GM23338 (cell line): Measurements from ENCODE around the gene OR5C1. TPM values are rescaled to one million over a fixed set of nuclear protein-coding genes. Genes with fewer than 3 reads are reported as not detected.

Source experiments
- ATAC-seq: fragments of 200-7000 bp; cut with Tn5 transposase; 3 replicates; pipeline ENCODE4 v1.9.1; 2020
- DNase-seq: peaks from one replicate; pipeline ENCODE4 v3.0.0-alpha.2; 2015; ENCODE audit warnings: low spot score
- H2AFZ ChIP-seq: fragments of 200-600 bp; sonication (generic); 2 replicates; pipeline ENCODE4 v1.8.0; 2016; ENCODE audit warnings: antibody characterized with exemption, mild to moderate bottlenecking, moderate library complexity
- H3F3A ChIP-seq: fragments of 200-600 bp; sonication (generic); replicated peaks from 2 replicates; pipeline ENCODE4 v1.8.0; 2017; ENCODE audit warnings: antibody characterized with exemption, mixed run types, low read depth
- H3K27ac ChIP-seq: fragments of 200-600 bp; sonication (generic); 2 replicates; pipeline ENCODE4 v1.6.1; 2016; ENCODE audit warnings: low read depth
- H3K27me3 ChIP-seq: fragments of 200-600 bp; sonication (generic); 2 replicates; pipeline ENCODE4 v1.8.0; 2016; ENCODE audit warnings: mild to moderate bottlenecking, mixed run types, moderate library complexity; ENCODE audit not compliant: insufficient read depth
- H3K36me3 ChIP-seq: fragments of 200-600 bp; sonication (generic); 2 replicates; pipeline ENCODE4 v1.8.0; 2016; ENCODE audit warnings: mild to moderate bottlenecking; ENCODE audit not compliant: insufficient read depth
- H3K4me1 ChIP-seq: fragments of 200-600 bp; sonication (generic); 2 replicates; pipeline ENCODE4 v1.8.0; 2016; ENCODE audit warnings: mild to moderate bottlenecking, moderate library complexity; ENCODE audit not compliant: insufficient read depth
- H3K4me2 ChIP-seq: fragments of 200-600 bp; sonication (generic); 2 replicates; pipeline ENCODE4 v1.7.1; 2017; ENCODE audit warnings: mixed run types
- H3K4me3 ChIP-seq: fragments of 200-600 bp; sonication (generic); 2 replicates; pipeline ENCODE4 v1.6.1; 2016; ENCODE audit warnings: mixed run types
- H3K79me2 ChIP-seq: fragments of 200-600 bp; sonication (generic); replicated peaks from 2 replicates; pipeline ENCODE4 v1.8.0; 2017; ENCODE audit warnings: mild to moderate bottlenecking; ENCODE audit not compliant: insufficient read depth
- H3K9me2 ChIP-seq: fragments of 200-600 bp; sonication (generic); 2 replicates; pipeline ENCODE4 v1.8.0; 2017; ENCODE audit not compliant: insufficient read depth
- H4K20me1 ChIP-seq: fragments of 200-600 bp; sonication (generic); replicated peaks from 2 replicates; pipeline ENCODE4 v1.8.0; 2017; ENCODE audit warnings: mild to moderate bottlenecking; ENCODE audit not compliant: insufficient read depth
- H3K27ac Mint-ChIP-seq: 2 replicates; pipeline ENCODE4 v1.8.0; 2020; ENCODE audit warnings: inconsistent platforms, mild to moderate bottlenecking, moderate library complexity, mixed read lengths
- H3K27me3 Mint-ChIP-seq: 3 replicates; pipeline ENCODE4 v1.8.0; 2022; ENCODE audit warnings: low read depth, mild to moderate bottlenecking, moderate library complexity, mixed read lengths, inconsistent platforms; ENCODE audit not compliant: insufficient read depth, poor library complexity
- H3K36me3 Mint-ChIP-seq: 3 replicates; pipeline ENCODE4 v1.8.0; 2021; ENCODE audit warnings: low read depth, mild to moderate bottlenecking, inconsistent platforms, moderate library complexity, mixed read lengths
- H3K4me1 Mint-ChIP-seq: 3 replicates; pipeline ENCODE4 v1.8.0; 2020; ENCODE audit warnings: mild to moderate bottlenecking, inconsistent platforms, mixed read lengths
- H3K4me3 Mint-ChIP-seq: 3 replicates; pipeline ENCODE4 v1.8.0; 2021; ENCODE audit warnings: moderate library complexity, mild to moderate bottlenecking, inconsistent platforms, mixed read lengths
- H3K9me3 Mint-ChIP-seq: 3 replicates; pipeline ENCODE4 v1.8.0; 2020; ENCODE audit warnings: moderate library complexity, mild to moderate bottlenecking, inconsistent platforms, mixed read lengths
- EZH2 ChIP-seq: fragments of 200-600 bp; sonication (generic); IDR thresholded peaks from one replicate; pipeline ENCODE4 v1.8.0; 2017; ENCODE audit warnings: antibody characterized with exemption, mild to moderate bottlenecking, low read depth; ENCODE audit not compliant: unreplicated experiment
- EZH2phosphoT487 ChIP-seq: fragments of 200-600 bp; sonication (generic); IDR thresholded peaks from one replicate; pipeline ENCODE4 v1.8.1; 2018; ENCODE audit warnings: antibody characterized with exemption; ENCODE audit not compliant: unreplicated experiment
- JUNB ChIP-seq: IDR thresholded peaks from one replicate; pipeline ENCODE4 v1.6.1; 2016; ENCODE audit warnings: antibody characterized with exemption; ENCODE audit not compliant: unreplicated experiment
- POLR2AphosphoS5 ChIP-seq: IDR thresholded peaks from 2 replicates; pipeline ENCODE4 v1.6.1; 2016; ENCODE audit warnings: antibody characterized with exemption, low read depth
- STAT1 ChIP-seq: IDR thresholded peaks from one replicate; pipeline ENCODE4 v1.6.1; 2016; ENCODE audit warnings: antibody characterized with exemption; ENCODE audit not compliant: unreplicated experiment
- ZNF114 ChIP-seq: fragments of 250-450 bp; sonication (Bioruptor Pico); IDR thresholded peaks from 2 replicates; pipeline ENCODE4 v1.5.0; 2020; ENCODE audit warnings: mild to moderate bottlenecking, moderate library complexity
- ZNF331 ChIP-seq: fragments of 250-450 bp; sonication (Bioruptor Pico); IDR thresholded peaks from 2 replicates; pipeline ENCODE4 v1.5.0; 2020; ENCODE audit warnings: low read depth, mild to moderate bottlenecking, moderate library complexity
- polyA plus RNA-seq: library from polyadenylated mRNA; unstranded; fragments of >200 nt; fragmentation: Nextera tagmentation; extraction: Ambion mirVana; gene quantifications from 2 replicates; pipeline ENCODE4 v1.2.1, GENCODE V29; 2016
- total RNA-seq: library from RNA; depleted of rRNA; stranded (reverse); fragments of >200 nt; shearing (Covaris generic); gene quantifications from 2 replicates; pipeline ENCODE4 v1.2.3, GENCODE V29; 2014
- TF ChIP-seq, protein P1 (sequence below): IDR thresholded peaks from 2 replicates; pipeline ENCODE4 v1.6.1; 2016; ENCODE audit warnings: antibody characterized with exemption
- TF ChIP-seq, protein P2 (sequence below): IDR thresholded peaks from one replicate; pipeline ENCODE4 v1.6.1; 2018; ENCODE audit warnings: antibody characterized with exemption; ENCODE audit not compliant: unreplicated experiment
- TF ChIP-seq, protein P3 (sequence below): fragments of 250-450 bp; sonication (Bioruptor Pico); IDR thresholded peaks from 2 replicates; pipeline ENCODE4 v1.5.0; 2020; ENCODE audit warnings: mild to moderate bottlenecking, moderate library complexity
- TF ChIP-seq, protein P4 (sequence below), 2 experiments: fragments of 200-600 bp in 1 of 2; sonication (generic) in 1 of 2; conservative IDR thresholded peaks; 2 replicates each; pipeline versions ENCODE4 v1.5.1 to v1.6.1; 2016 to 2017; ENCODE audit warnings: antibody characterized with exemption in 2 of 2, low read depth in 2 of 2, mild to moderate bottlenecking in 2 of 2, moderate library complexity in 1 of 2

Gene OR5C1
- total and polyA plus RNA-seq, 2 experiments from 2014 or later, result not detected

DNA sequence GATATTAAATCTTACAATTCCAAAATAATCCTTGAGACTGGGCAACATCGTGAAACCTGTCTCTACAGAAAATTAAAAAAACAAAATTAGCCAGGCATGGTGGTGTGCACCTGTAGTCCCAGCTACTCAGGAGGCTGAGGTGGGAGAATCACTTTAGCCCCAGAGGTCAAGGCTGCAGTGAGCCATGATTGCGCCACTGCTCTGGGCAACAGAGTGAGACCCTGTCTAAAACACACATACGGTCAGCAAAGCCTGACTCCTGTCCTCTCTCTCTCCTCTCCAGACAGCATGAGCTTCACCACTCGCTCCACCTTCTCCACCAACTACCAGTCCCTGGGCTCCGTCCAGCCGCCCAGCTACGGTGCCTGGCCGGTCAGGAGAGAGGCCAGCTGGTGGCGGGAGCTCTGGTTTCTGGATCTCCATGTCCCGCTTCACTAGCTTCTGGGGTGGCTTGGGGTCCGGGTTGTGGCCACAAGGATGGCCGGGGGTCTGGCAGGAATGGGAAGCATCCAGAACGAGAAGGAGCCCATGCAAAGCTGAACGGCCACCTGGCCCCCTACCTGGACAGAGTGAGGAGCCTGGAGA is 48.6 kb downstream of the OR5C1 start:
- no peak overlapping the region for H3K4me3 Mint-ChIP-seq
- no peak for ATAC-seq
- TF ChIP-seq, protein P1, sequence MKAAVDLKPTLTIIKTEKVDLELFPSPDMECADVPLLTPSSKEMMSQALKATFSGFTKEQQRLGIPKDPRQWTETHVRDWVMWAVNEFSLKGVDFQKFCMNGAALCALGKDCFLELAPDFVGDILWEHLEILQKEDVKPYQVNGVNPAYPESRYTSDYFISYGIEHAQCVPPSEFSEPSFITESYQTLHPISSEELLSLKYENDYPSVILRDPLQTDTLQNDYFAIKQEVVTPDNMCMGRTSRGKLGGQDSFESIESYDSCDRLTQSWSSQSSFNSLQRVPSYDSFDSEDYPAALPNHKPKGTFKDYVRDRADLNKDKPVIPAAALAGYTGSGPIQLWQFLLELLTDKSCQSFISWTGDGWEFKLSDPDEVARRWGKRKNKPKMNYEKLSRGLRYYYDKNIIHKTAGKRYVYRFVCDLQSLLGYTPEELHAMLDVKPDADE, result no peak
- no peak for TF ChIP-seq JUNB
- TF ChIP-seq ZNF114, result no peak
- no peak for TF ChIP-seq EZH2phosphoT487
- TF ChIP-seq POLR2AphosphoS5, result no peak
- TF ChIP-seq STAT1, result no peak
- TF ChIP-seq, protein P2, sequence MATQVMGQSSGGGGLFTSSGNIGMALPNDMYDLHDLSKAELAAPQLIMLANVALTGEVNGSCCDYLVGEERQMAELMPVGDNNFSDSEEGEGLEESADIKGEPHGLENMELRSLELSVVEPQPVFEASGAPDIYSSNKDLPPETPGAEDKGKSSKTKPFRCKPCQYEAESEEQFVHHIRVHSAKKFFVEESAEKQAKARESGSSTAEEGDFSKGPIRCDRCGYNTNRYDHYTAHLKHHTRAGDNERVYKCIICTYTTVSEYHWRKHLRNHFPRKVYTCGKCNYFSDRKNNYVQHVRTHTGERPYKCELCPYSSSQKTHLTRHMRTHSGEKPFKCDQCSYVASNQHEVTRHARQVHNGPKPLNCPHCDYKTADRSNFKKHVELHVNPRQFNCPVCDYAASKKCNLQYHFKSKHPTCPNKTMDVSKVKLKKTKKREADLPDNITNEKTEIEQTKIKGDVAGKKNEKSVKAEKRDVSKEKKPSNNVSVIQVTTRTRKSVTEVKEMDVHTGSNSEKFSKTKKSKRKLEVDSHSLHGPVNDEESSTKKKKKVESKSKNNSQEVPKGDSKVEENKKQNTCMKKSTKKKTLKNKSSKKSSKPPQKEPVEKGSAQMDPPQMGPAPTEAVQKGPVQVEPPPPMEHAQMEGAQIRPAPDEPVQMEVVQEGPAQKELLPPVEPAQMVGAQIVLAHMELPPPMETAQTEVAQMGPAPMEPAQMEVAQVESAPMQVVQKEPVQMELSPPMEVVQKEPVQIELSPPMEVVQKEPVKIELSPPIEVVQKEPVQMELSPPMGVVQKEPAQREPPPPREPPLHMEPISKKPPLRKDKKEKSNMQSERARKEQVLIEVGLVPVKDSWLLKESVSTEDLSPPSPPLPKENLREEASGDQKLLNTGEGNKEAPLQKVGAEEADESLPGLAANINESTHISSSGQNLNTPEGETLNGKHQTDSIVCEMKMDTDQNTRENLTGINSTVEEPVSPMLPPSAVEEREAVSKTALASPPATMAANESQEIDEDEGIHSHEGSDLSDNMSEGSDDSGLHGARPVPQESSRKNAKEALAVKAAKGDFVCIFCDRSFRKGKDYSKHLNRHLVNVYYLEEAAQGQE, result no peak
- TF ChIP-seq, protein P3, sequence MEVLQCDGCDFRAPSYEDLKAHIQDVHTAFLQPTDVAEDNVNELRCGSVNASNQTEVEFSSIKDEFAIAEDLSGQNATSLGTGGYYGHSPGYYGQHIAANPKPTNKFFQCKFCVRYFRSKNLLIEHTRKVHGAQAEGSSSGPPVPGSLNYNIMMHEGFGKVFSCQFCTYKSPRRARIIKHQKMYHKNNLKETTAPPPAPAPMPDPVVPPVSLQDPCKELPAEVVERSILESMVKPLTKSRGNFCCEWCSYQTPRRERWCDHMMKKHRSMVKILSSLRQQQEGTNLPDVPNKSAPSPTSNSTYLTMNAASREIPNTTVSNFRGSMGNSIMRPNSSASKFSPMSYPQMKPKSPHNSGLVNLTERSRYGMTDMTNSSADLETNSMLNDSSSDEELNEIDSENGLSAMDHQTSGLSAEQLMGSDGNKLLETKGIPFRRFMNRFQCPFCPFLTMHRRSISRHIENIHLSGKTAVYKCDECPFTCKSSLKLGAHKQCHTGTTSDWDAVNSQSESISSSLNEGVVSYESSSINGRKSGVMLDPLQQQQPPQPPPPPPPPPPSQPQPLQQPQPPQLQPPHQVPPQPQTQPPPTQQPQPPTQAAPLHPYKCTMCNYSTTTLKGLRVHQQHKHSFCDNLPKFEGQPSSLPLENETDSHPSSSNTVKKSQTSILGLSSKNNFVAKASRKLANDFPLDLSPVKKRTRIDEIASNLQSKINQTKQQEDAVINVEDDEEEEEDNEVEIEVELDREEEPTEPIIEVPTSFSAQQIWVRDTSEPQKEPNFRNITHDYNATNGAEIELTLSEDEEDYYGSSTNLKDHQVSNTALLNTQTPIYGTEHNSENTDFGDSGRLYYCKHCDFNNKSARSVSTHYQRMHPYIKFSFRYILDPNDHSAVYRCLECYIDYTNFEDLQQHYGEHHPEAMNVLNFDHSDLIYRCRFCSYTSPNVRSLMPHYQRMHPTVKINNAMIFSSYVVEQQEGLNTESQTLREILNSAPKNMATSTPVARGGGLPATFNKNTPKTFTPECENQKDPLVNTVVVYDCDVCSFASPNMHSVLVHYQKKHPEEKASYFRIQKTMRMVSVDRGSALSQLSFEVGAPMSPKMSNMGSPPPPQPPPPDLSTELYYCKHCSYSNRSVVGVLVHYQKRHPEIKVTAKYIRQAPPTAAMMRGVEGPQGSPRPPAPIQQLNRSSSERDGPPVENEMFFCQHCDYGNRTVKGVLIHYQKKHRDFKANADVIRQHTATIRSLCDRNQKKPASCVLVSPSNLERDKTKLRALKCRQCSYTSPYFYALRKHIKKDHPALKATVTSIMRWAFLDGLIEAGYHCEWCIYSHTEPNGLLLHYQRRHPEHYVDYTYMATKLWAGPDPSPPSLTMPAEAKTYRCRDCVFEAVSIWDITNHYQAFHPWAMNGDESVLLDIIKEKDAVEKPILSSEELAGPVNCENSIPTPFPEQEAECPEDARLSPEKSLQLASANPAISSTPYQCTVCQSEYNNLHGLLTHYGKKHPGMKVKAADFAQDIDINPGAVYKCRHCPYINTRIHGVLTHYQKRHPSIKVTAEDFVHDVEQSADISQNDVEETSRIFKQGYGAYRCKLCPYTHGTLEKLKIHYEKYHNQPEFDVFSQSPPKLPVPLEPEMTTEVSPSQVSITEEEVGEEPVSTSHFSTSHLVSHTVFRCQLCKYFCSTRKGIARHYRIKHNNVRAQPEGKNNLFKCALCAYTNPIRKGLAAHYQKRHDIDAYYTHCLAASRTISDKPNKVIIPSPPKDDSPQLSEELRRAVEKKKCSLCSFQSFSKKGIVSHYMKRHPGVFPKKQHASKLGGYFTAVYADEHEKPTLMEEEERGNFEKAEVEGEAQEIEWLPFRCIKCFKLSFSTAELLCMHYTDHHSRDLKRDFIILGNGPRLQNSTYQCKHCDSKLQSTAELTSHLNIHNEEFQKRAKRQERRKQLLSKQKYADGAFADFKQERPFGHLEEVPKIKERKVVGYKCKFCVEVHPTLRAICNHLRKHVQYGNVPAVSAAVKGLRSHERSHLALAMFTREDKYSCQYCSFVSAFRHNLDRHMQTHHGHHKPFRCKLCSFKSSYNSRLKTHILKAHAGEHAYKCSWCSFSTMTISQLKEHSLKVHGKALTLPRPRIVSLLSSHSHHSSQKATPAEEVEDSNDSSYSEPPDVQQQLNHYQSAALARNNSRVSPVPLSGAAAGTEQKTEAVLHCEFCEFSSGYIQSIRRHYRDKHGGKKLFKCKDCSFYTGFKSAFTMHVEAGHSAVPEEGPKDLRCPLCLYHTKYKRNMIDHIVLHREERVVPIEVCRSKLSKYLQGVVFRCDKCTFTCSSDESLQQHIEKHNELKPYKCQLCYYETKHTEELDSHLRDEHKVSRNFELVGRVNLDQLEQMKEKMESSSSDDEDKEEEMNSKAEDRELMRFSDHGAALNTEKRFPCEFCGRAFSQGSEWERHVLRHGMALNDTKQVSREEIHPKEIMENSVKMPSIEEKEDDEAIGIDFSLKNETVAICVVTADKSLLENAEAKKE (CRISPR knock-in tag), result no peak
- no peak for TF ChIP-seq EZH2
- no peak for TF ChIP-seq ZNF331
- TF ChIP-seq, protein P4, sequence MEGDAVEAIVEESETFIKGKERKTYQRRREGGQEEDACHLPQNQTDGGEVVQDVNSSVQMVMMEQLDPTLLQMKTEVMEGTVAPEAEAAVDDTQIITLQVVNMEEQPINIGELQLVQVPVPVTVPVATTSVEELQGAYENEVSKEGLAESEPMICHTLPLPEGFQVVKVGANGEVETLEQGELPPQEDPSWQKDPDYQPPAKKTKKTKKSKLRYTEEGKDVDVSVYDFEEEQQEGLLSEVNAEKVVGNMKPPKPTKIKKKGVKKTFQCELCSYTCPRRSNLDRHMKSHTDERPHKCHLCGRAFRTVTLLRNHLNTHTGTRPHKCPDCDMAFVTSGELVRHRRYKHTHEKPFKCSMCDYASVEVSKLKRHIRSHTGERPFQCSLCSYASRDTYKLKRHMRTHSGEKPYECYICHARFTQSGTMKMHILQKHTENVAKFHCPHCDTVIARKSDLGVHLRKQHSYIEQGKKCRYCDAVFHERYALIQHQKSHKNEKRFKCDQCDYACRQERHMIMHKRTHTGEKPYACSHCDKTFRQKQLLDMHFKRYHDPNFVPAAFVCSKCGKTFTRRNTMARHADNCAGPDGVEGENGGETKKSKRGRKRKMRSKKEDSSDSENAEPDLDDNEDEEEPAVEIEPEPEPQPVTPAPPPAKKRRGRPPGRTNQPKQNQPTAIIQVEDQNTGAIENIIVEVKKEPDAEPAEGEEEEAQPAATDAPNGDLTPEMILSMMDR (conservative IDR thresholded peaks at IDR 0.05; ENCODE audit: low read depth in 2 of 2), result no peak

More for the DNA sequence above, 48.6 kb downstream of the OR5C1 start:
- no peak overlapping the region for H2AFZ ChIP-seq
- H3K27ac ChIP-seq, result no peak overlapping the region
- Mint-ChIP-seq H3K27me3 (peaks cover 3% of the 10 kb centered on the region), H3K9me3 (peaks cover 10% of the 10 kb centered on the region; the same call in 2 of the 3 replicates), H3K36me3 (no peaks in the 10 kb centered on the region), H3K27ac (no peak overlapping the region), H3K4me1 (peaks cover 10% of the 10 kb centered on the region; the same call in 2 of the 3 replicates)
- H4K20me1 ChIP-seq, result no peaks in the 10 kb centered on the region
- no peaks in the 10 kb centered on the region for H3K36me3 ChIP-seq
- no peaks in the 10 kb centered on the region for H3K27me3 ChIP-seq
- no peak overlapping the region for H3K4me3 ChIP-seq
- no peak overlapping the region for H3K4me2 ChIP-seq
- H3K4me1 ChIP-seq, result no peaks in the 10 kb centered on the region
- no peak for DNase-seq
- H3K79me2 ChIP-seq, result no peaks in the 10 kb centered on the region
- no peaks in the 10 kb centered on the region for H3K9me2 ChIP-seq
- no peaks in the 10 kb centered on the region; the same call in 1 of the 2 replicates for H3F3A ChIP-seq
